Measurements from ENCODE around the gene LRRIQ1.

Gene LRRIQ1

GRCh38 chr12:85278598-85279448 is 242.7 kb downstream of the LRRIQ1 start:
- no peaks in the 10 kb centered on the region for H3K27me3 ChIP-seq (ENCODE audit: low read depth, low read length)
- TF ChIP-seq CTCF (IDR thresholded peaks at IDR 0.05; ENCODE audit: low read depth, low read length), result no peak
- TF ChIP-seq EZH2phosphoT487 (IDR thresholded peaks at IDR 0.05; ENCODE audit: low read depth), result no peak
- no peak overlapping the region for H3K4me3 ChIP-seq (ENCODE audit: low read length)

GRCh38 chr12:85279449-85280164 is 243.5 kb downstream of the LRRIQ1 start:
- H3K9ac ChIP-seq (ENCODE audit: low read length), result no peak overlapping the region
- no peaks in the 10 kb centered on the region for H3K27me3 ChIP-seq (ENCODE audit: low read depth, low read length)
- no peaks in the 10 kb centered on the region for H3K4me1 ChIP-seq (ENCODE audit: low read length)
- H3K4me3 ChIP-seq (ENCODE audit: low read length), result no peak overlapping the region
- no peaks in the 10 kb centered on the region for H3K36me3 ChIP-seq (replicated peaks; ENCODE audit: low read depth, low read length)
- no peak overlapping the region for H3K4me2 ChIP-seq (ENCODE audit: low read length)
- H4K20me1 ChIP-seq (ENCODE audit: insufficient read depth, low read length), result no peaks in the 10 kb centered on the region
- no peaks in the 10 kb centered on the region for H3K9me3 ChIP-seq (ENCODE audit: insufficient read depth, low read length)
- no peak overlapping the region for H3K27ac ChIP-seq (ENCODE audit: low read length)
- H2AFZ ChIP-seq (ENCODE audit: low read depth, low read length), result no peak overlapping the region
- TF ChIP-seq EZH2phosphoT487 (IDR thresholded peaks at IDR 0.05; ENCODE audit: low read depth), result no peak
- TF ChIP-seq CTCF (IDR thresholded peaks at IDR 0.05; ENCODE audit: low read depth, low read length), result no peak
- H3K79me2 ChIP-seq (ENCODE audit: low read length), result no peaks in the 10 kb centered on the region

More at GRCh38 chr12:85278598-85279448, 242.7 kb downstream of the LRRIQ1 start:
- Histone ChIP-seq H3K4me1 (ENCODE audit: low read length) (no peaks in the 10 kb centered on the region), H3K79me2 (ENCODE audit: low read length) (no peaks in the 10 kb centered on the region), H2AFZ (ENCODE audit: low read depth, low read length) (no peak overlapping the region), H3K27ac (ENCODE audit: low read length) (no peak overlapping the region), H3K36me3 (replicated peaks; ENCODE audit: low read depth, low read length) (no peaks in the 10 kb centered on the region), H3K4me2 (ENCODE audit: low read length) (no peak overlapping the region), H3K9ac (ENCODE audit: low read length) (no peak overlapping the region), H4K20me1 (ENCODE audit: insufficient read depth, low read length) (no peaks in the 10 kb centered on the region), H3K9me3 (ENCODE audit: insufficient read depth, low read length) (no peaks in the 10 kb centered on the region)

- Histone ChIP-seq H3K9ac (ENCODE audit: low read length) (no peak within 1 kb of the TSS), H3K27ac (ENCODE audit: low read length) (no peak within 1 kb of the TSS), H3K9me3 (ENCODE audit: insufficient read depth, low read length) (no peaks in the 10 kb centered on the region), H3K4me2 (ENCODE audit: low read length) (no peak within 1 kb of the TSS), H3K4me3 (ENCODE audit: low read length) (no peak within 1 kb of the TSS), H3K27me3 (ENCODE audit: low read depth, low read length) (no peaks in the 10 kb centered on the region), H4K20me1 (ENCODE audit: insufficient read depth, low read length) (no peaks in the 10 kb centered on the region), H2AFZ (ENCODE audit: low read depth, low read length) (no peak within 1 kb of the TSS), H3K4me1 (ENCODE audit: low read length) (no peaks in the 10 kb centered on the region), H3K36me3 (replicated peaks; ENCODE audit: low read depth, low read length) (no peaks in the 10 kb centered on the region), H3K79me2 (ENCODE audit: low read length) (no peaks in the 10 kb centered on the region)
- no peak for TF ChIP-seq EZH2phosphoT487 (IDR thresholded peaks at IDR 0.05; ENCODE audit: low read depth)
- no peak for TF ChIP-seq CTCF (IDR thresholded peaks at IDR 0.05; ENCODE audit: low read depth, low read length)
Observed at GRCh38 chr12:85280165-85280983, 244.2 kb downstream of the LRRIQ1 start, which contains the start of gene ALX1. ALX1 (plus strand) TSS chr12:85280220; CDS start chr12:85280262, 42 bp downstream.
